SK-N-SH (cell line): ENCODE data around the gene CYP46A1. TPM values are rescaled to one million over a fixed set of nuclear protein-coding genes. Genes with fewer than 3 reads are reported as not detected.

Experiments used
- CTCF ChIA-PET: fragments of 300-600, 350-600 bp; formaldehyde crosslinking; extraction: SDS; loops from one replicate; lab custom pipeline; 2021; lab: Yijun Ruan, JAX
- POLR2A ChIA-PET: fragments of 350-600 bp; sonication (Branson Sonifier 250); formaldehyde crosslinking; extraction: SDS; loops from one replicate; lab custom pipeline; 2020; ENCODE audit warnings: antibody characterized with exemption, inconsistent platforms; lab: Yijun Ruan, JAX
- DNase-seq: peaks from one replicate; pipeline ENCODE4 v3.0.0; 2012
- H2AFZ ChIP-seq: fragments of 200-600 bp; sonication (generic); 2 replicates; pipeline ENCODE4 v1.8.1; 2016; ENCODE audit warnings: antibody characterized with exemption, mild to moderate bottlenecking, low read depth
- H3F3A ChIP-seq: fragments of 200-600 bp; sonication (generic); replicated peaks from 2 replicates; pipeline ENCODE3; 2016; ENCODE audit warnings: antibody characterized with exemption, mild to moderate bottlenecking; ENCODE audit not compliant: insufficient read depth
- H3K27ac ChIP-seq, 2 experiments: fragments of 200-500 bp in 1 of 2; fragments of 200-600 bp in 1 of 2; sonication (Bioruptor generic) in 1 of 2; sonication (generic), shearing (Covaris generic) in 1 of 2; 2 replicates each; pipeline versions ENCODE4 v1.5.1 to v1.6.1; 2014 to 2016; ENCODE audit warnings: low read depth in 2 of 2, inconsistent platforms in 1 of 2, low read length in 1 of 2, mild to moderate bottlenecking in 1 of 2, mixed read lengths in 1 of 2
- H3K27me3 ChIP-seq: fragments of 200-600 bp; sonication (generic), shearing (Covaris generic); 2 replicates; pipeline ENCODE4 v1.6.1; 2016; ENCODE audit warnings: mixed run types; ENCODE audit not compliant: insufficient read depth
- H3K36me3 ChIP-seq, 2 experiments: fragments of 200-500 bp in 1 of 2; fragments of 200-600 bp in 1 of 2; sonication (Bioruptor generic) in 1 of 2; sonication (generic) in 1 of 2; replicated peaks in 1 of 2; 2 replicates each; pipeline versions ENCODE3 to v1.5.1; 2014 to 2016; ENCODE audit warnings: low read length in 1 of 2, mild to moderate bottlenecking in 1 of 2; ENCODE audit not compliant: insufficient read depth in 2 of 2, control insufficient read depth in 1 of 2
- H3K4me1 ChIP-seq, 2 experiments: fragments of 200-500 bp in 1 of 2; fragments of 200-600 bp in 1 of 2; sonication (Bioruptor generic) in 1 of 2; sonication (generic), shearing (Covaris generic) in 1 of 2; 2 replicates each; pipeline versions ENCODE4 v1.5.1 to v1.6.1; 2014 to 2016; ENCODE audit warnings: low read depth in 1 of 2, low read length in 1 of 2, mixed run types in 1 of 2; ENCODE audit not compliant: insufficient read depth in 2 of 2, control insufficient read depth in 1 of 2
- H3K4me2 ChIP-seq: fragments of 200-600 bp; sonication (generic), shearing (Covaris generic); 2 replicates; pipeline ENCODE4 v1.6.1; 2017; ENCODE audit warnings: mixed run types
- H3K4me3 ChIP-seq, 2 experiments: fragments of 200-500 bp in 1 of 2; fragments of 200-600 bp in 1 of 2; sonication (Bioruptor generic) in 1 of 2; sonication (generic), shearing (Covaris generic) in 1 of 2; 2 replicates each; pipeline versions ENCODE4 v1.5.1 to v1.8.1; 2014 to 2016; ENCODE audit warnings: low read depth in 2 of 2, inconsistent platforms in 1 of 2, low read length in 1 of 2, mild to moderate bottlenecking in 1 of 2, mixed read lengths in 1 of 2, moderate library complexity in 1 of 2
- H3K79me2 ChIP-seq: fragments of 200-600 bp; sonication (generic); 2 replicates; pipeline ENCODE4 v1.8.1; 2017; ENCODE audit warnings: mild to moderate bottlenecking; ENCODE audit not compliant: insufficient read depth
- H3K9ac ChIP-seq: fragments of 200-600 bp; sonication (generic); 2 replicates; pipeline ENCODE4 v1.6.1; 2017; ENCODE audit warnings: mixed run types
- H3K9me2 ChIP-seq: fragments of 200-600 bp; sonication (generic); 2 replicates; pipeline ENCODE4 v1.6.1; 2017; ENCODE audit warnings: mixed run types
- H3K9me3 ChIP-seq: fragments of 200-600 bp; sonication (generic); 2 replicates; pipeline ENCODE4 v1.6.1; 2017; ENCODE audit warnings: mixed run types, mild to moderate bottlenecking, moderate library complexity
- H4K20me1 ChIP-seq: fragments of 200-600 bp; sonication (generic); 2 replicates; pipeline ENCODE4 v1.6.1; 2017; ENCODE audit warnings: mild to moderate bottlenecking, mixed run types; ENCODE audit not compliant: insufficient read depth
- CHD2 ChIP-seq: fragments of 150-350 bp; IDR thresholded peaks from 2 replicates; pipeline ENCODE4 v1.6.1; 2018; ENCODE audit warnings: low read length; ENCODE audit not compliant: partially characterized antibody
- FOXM1 ChIP-seq: IDR thresholded peaks from 2 replicates; pipeline ENCODE4 v1.4.0; 2012; ENCODE audit warnings: low read depth, mild to moderate bottlenecking
- GATA2 ChIP-seq: sonication (generic); formaldehyde crosslinking; IDR thresholded peaks from 2 replicates; pipeline ENCODE4 v1.5.0; 2020; ENCODE audit warnings: mild to moderate bottlenecking, missing genetic modification reagents
- IRF3 ChIP-seq: fragments of 150-350 bp; IDR thresholded peaks from 2 replicates; pipeline ENCODE4 v1.6.1; 2016; ENCODE audit warnings: mild to moderate bottlenecking, low read depth, low read length
- JUND ChIP-seq: IDR thresholded peaks from 2 replicates; pipeline ENCODE4 v1.4.0; 2012
- MXI1 ChIP-seq: IDR thresholded peaks from 2 replicates; pipeline ENCODE4 v1.6.1; 2012; ENCODE audit warnings: mild to moderate bottlenecking, low read depth, low read length, improper control_type of control experiment
- NFIC ChIP-seq: IDR thresholded peaks from 2 replicates; pipeline ENCODE4 v1.4.0; 2012; ENCODE audit warnings: borderline replicate concordance
- POLR2AphosphoS5 ChIP-seq: IDR thresholded peaks from 2 replicates; pipeline ENCODE4 v1.6.1; 2012; ENCODE audit warnings: low read depth, low read length
- RAD21 ChIP-seq: IDR thresholded peaks from 2 replicates; pipeline ENCODE4 v1.6.1; 2012; ENCODE audit warnings: mild to moderate bottlenecking, low read length
- RCOR1 ChIP-seq: fragments of 150-350 bp; IDR thresholded peaks from 2 replicates; pipeline ENCODE4 v1.6.1; 2017; ENCODE audit warnings: antibody characterized with exemption, low read length
- REST ChIP-seq: IDR thresholded peaks from 2 replicates; pipeline ENCODE4 v1.6.1; 2012; ENCODE audit warnings: mild to moderate bottlenecking, low read depth, low read length, moderate library complexity
- SIN3A ChIP-seq: IDR thresholded peaks from 2 replicates; pipeline ENCODE4 v1.6.1; 2012; ENCODE audit warnings: low read depth, mild to moderate bottlenecking, low read length, moderate library complexity, borderline replicate concordance
- TAF1 ChIP-seq: IDR thresholded peaks from 2 replicates; pipeline ENCODE4 v1.6.1; 2012; ENCODE audit warnings: low read depth, mild to moderate bottlenecking, low read length, moderate library complexity, borderline replicate concordance
- TCF12 ChIP-seq: IDR thresholded peaks from 2 replicates; pipeline ENCODE4 v1.4.0; 2012
- USF1 ChIP-seq: IDR thresholded peaks from 2 replicates; pipeline ENCODE4 v1.4.0; 2012; ENCODE audit warnings: low read depth, borderline replicate concordance
- ZBTB33 ChIP-seq: IDR thresholded peaks from 2 replicates; pipeline ENCODE4 v1.4.0; 2012; ENCODE audit warnings: low read depth, borderline replicate concordance
- WGBS: methylation state at CpG from one replicate; pipeline ENCODE4 v1.1.6; 2017; ENCODE audit warnings: low lambda C conversion rate; 5-methylcytosine and 5-hydroxymethylcytosine counted together
- polyA plus RNA-seq, 3 experiments: library from polyadenylated mRNA; depleted of rRNA; stranded (reverse); fragments of >200 nt; gene quantifications; 2 replicates each; pipeline ENCODE4 v1.2.3, GENCODE V29; 2012

The CYP46A1 gene
- polyA plus RNA-seq, 1 of the 3 experiments (the other 2 are of a cell fraction): 0.30 TPM

- POLR2A ChIA-PET: no interaction called here
- Histone ChIP-seq H3F3A (peaks cover 18% of the 10 kb centered on the region), H3K9me3 (no peaks in the 10 kb centered on the region), H3K9ac (no peak overlapping the region), H3K4me3 (no peak overlapping the region), H2AFZ (no peak overlapping the region), H3K9me2 (no peaks in the 10 kb centered on the region), H3K27me3 (no peaks in the 10 kb centered on the region), H3K27ac (no peak overlapping the region), H3K4me2 (no peak overlapping the region), H3K4me1 (peaks cover 3 to 37% of the 10 kb centered on the region in 2 experiments; a peak in 3 of 4 replicates), H3K79me2 (no peaks in the 10 kb centered on the region), H3K36me3 (no peaks in the 10 kb centered on the region), H4K20me1 (no peaks in the 10 kb centered on the region)
- no peak for DNase-seq
- no peak for TF ChIP-seq JUND
- no peak for TF ChIP-seq RCOR1
- TF ChIP-seq NFIC: no peak
- no peak for TF ChIP-seq GATA2 (CRISPR knock-in tag)
- TF ChIP-seq POLR2AphosphoS5: no peak
- TF ChIP-seq TCF12: no peak
- no peak for TF ChIP-seq REST
- TF ChIP-seq IRF3: no peak
- no peak for TF ChIP-seq FOXM1
- no peak for TF ChIP-seq CHD2
- no peak for TF ChIP-seq ZBTB33
- TF ChIP-seq USF1: no peak
- TF ChIP-seq RAD21: no peak
- TF ChIP-seq SIN3A: no peak
- no peak for TF ChIP-seq TAF1
- no peak for TF ChIP-seq MXI1
- no CpG with 5 or more reads among the region's 9 CpGs for WGBS
- CTCF ChIA-PET: interaction anchor here (0.6 to 2.1 kb wide), 5 partner anchors 8 to 126 kb away, joined by 3 to 7 read pairs (median 3); no protein-coding TSS in a partner anchor
Observed at GRCh38 chr14:99759546-99759925, 75.4 kb downstream of the CYP46A1 start.
